LNCaP clone FGC (cell line): ENCODE measurements around the gene TP53BP1.
"Not testable (repeated sequence)": the region's sequence is repeated elsewhere in the genome, so short reads cannot be mapped to it uniquely, and the experiment has no call there.

ENCODE experiments used
- DNase-seq: peaks from one replicate; pipeline ENCODE4 v3.0.0-alpha.2; 2011; ENCODE audit warnings: low read depth
- H3K4me3 ChIP-seq: 2 replicates; pipeline ENCODE4 v1.5.1; 2011; ENCODE audit warnings: mild to moderate bottlenecking, low read depth, low read length, control low read depth
- CTCF ChIP-seq: IDR thresholded peaks from 2 replicates; pipeline ENCODE4 v1.5.1; 2012; ENCODE audit warnings: mild to moderate bottlenecking; ENCODE audit not compliant: control insufficient read depth, insufficient read depth; ENCODE audit errors: extremely low read depth

The TP53BP1 gene

GRCh38 chr15:43492673-43493601 is at the start of gene TP53BP1:
TP53BP1 (minus strand) TSS chr15:43493156; CDS start chr15:43493043, 113 bp downstream.
- 0 out of 2 replicates have a peak, but pooled peaks have one; percentile 4 for TF ChIP-seq CTCF
- DNase-seq: peak; percentile 79
- H3K4me3 ChIP-seq: peak within 1 kb of the TSS; percentile 62

GRCh38 chr15:43541785-43542184 is 48.8 kb upstream of the TP53BP1 start:
- no peak for TF ChIP-seq CTCF
- H3K4me3 ChIP-seq: no peak overlapping the region
- DNase-seq: no peak

- H3K4me3 ChIP-seq: no peak overlapping the region
- no peak for TF ChIP-seq CTCF
- no peak for DNase-seq
These were observed 45.1 kb upstream of the TP53BP1 start for GRCh38 chr15:43538091-43538490.

GRCh38 chr15:43534897-43535296 is 41.9 kb upstream of the TP53BP1 start:
- no peak for TF ChIP-seq CTCF
- H3K4me3 ChIP-seq: no peak overlapping the region
- DNase-seq: no peak

- DNase-seq: not testable (repeated sequence)
These were observed 39.9 kb upstream of the TP53BP1 start for GRCh38 chr15:43532826-43533225.

GRCh38 chr15:43531018-43531670 is 38.2 kb upstream of the TP53BP1 start:
- TF ChIP-seq CTCF: no peak
- no peak for DNase-seq
- H3K4me3 ChIP-seq: no peak overlapping the region

More at GRCh38 chr15:43532826-43533225, 39.9 kb upstream of the TP53BP1 start:
- H3K4me3 ChIP-seq: not testable (repeated sequence)

GRCh38 chr15:43529587-43530345 is 36.8 kb upstream of the TP53BP1 start:
- DNase-seq: no peak
- no peak for TF ChIP-seq CTCF
- no peak overlapping the region for H3K4me3 ChIP-seq
